GM12891 (cell line): Measurements from ENCODE around the gene URI1.
"Not testable (repeated sequence)": the region's sequence is repeated elsewhere in the genome, so short reads cannot be mapped to it uniquely, and the experiment has no call there.

Experiments used
- DNase-seq: peaks from one replicate; pipeline ENCODE4 v3.0.0; 2011; ENCODE audit warnings: low spot score; ENCODE audit not compliant: insufficient read length
- FAIRE-seq: peaks from 2 replicates; lab custom pipeline; 2011; peaks lifted over from hg19 to GRCh38; lab: Jason Lieb, UNC
- PAX5 ChIP-seq: IDR thresholded peaks from 2 replicates; pipeline ENCODE4 v1.6.1; 2011; ENCODE audit warnings: low read length, moderate library complexity, mild to moderate bottlenecking; ENCODE audit not compliant: insufficient read depth, severe bottlenecking
- POLR2A ChIP-seq: IDR thresholded peaks from 2 replicates; pipeline ENCODE4 v1.6.1; 2011; ENCODE audit warnings: low read depth, low read length, control low read depth
- POLR2AphosphoS5 ChIP-seq: IDR thresholded peaks from 2 replicates; pipeline ENCODE4 v1.6.1; 2011; ENCODE audit warnings: low read depth, low read length, control low read depth
- POU2F2 ChIP-seq: IDR thresholded peaks from 2 replicates; pipeline ENCODE4 v1.6.1; 2011; ENCODE audit warnings: low read depth, mild to moderate bottlenecking, control low read depth, low read length, moderate library complexity
- SPI1 ChIP-seq: IDR thresholded peaks from 2 replicates; pipeline ENCODE4 v1.6.1; 2011; ENCODE audit warnings: low read depth, low read length, control low read depth
- TAF1 ChIP-seq: IDR thresholded peaks from 2 replicates; pipeline ENCODE4 v1.6.1; 2011; ENCODE audit warnings: low read depth, low read length, control low read depth

Gene URI1

GRCh38 chr19:30034321-30034720 lies 92.3 kb downstream of the URI1 start:
- DNase-seq (no peak), FAIRE-seq (no peak)
- no peak for TF ChIP-seq SPI1
- TF ChIP-seq TAF1: no peak
- TF ChIP-seq POLR2AphosphoS5: no peak
- no peak for TF ChIP-seq POLR2A
- no peak for TF ChIP-seq PAX5
- no peak for TF ChIP-seq POU2F2

DNA sequence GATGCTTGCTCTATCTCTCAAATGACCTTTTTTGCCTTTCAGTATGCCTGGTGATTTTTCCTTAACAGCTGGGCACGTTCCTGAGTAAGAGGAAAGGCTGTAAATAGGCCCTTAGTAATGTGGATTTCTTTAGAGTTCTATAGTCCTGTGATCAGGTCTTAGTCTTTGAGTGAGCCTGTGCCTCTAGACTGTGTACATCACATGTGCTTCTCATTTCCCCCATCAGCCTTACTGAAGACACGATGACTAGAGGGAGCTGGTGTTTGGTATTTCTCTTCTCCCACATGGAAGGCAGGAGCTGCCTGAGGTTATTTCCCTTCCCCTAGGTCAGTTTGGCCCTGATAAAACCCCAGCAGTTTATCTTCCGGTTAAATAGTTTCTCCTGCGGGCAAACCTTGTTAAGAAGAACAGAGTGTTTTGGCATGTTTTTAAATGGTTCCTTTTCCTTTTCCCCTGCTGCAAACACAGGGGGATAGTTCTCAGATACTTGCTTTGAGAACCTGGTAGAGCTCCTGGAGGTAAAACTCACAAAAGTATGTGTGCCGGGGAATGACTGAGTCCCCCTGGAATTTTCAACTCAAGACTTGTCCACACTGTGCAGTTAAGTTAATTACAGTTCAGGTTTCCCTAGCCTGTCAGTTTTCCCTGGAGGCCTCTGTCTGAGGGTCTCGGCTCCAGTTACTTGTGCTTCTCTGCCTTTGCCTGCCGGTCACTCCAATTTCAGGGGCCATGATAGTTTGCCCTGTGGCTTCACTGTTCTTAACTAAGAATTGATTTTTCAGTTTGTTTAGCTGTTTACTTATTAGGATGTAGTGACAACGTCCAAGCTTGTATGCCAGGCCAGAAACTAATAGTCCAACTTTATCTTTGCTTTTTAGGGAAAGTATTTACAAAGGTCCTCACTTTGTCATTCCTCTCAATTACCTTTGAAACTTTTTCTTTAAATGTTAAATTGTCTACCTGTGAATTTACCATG lies 94.4 kb downstream of the URI1 start:
- FAIRE-seq: no peak
- TF ChIP-seq SPI1: no peak
- no peak for TF ChIP-seq POLR2AphosphoS5

GRCh38 chr19:30037835-30038234 lies 95.8 kb downstream of the URI1 start:
- no peak for FAIRE-seq
- TF ChIP-seq PAX5 (no peak), SPI1 (no peak), POLR2AphosphoS5 (no peak), TAF1 (no peak), POLR2A (no peak), POU2F2 (no peak)
- no peak for DNase-seq

More for the DNA sequence above, 94.4 kb downstream of the URI1 start:
- no peak for DNase-seq

- DNase-seq: not testable (repeated sequence)
Observed at GRCh38 chr19:30041931-30042330, 99.9 kb downstream of the URI1 start.

GRCh38 chr19:30043008-30043407 lies 101.0 kb downstream of the URI1 start:
- FAIRE-seq, DNase-seq: not testable (repeated sequence)

More at GRCh38 chr19:30041931-30042330, 99.9 kb downstream of the URI1 start:
- FAIRE-seq: not testable (repeated sequence)

DNA sequence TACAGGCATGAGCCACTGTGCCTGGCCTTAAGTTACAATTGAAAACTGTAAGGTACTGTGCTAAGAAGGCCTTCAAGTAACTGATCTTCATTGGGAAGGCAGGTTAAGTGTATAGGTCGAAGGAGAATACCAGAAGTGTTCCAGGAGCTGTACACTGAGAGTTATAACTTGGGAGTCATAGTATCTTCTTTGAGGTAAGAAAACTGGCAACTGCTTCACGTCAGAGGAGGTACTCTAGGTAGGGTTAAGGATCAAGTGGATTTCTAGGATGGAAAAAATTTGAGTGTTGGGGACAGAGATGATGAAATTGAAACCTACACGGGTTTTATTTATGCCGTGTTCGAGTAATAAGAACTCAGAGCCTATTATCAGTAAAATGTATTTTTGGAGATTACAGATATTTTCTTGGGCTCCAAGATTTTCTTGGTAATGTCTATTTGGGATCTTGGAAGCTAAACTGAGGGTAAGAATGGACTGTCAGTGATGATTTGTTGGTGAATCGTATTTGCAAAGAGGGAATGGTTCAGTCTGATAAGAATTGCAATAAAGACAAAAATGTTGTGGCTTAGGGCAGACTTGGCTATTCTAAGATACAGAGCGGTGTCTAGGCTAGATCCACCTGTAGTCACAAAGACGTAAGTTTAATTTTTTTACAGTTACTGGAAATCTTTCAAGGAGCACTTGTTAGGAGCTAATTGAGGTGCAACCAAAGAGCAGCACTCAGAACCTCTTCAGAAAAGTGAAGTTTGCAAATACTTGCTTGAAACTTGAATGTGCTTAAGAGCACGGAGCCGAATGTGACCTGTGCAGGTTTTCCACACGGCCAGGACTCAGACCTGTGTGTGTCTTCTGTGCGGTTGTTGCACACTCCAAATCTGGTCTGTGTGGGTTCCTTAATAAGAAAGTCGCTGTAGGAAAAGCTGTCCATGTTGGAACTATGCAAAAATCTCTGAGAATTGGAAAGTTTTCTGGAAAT lies 102.5 kb downstream of the URI1 start:
- no peak for DNase-seq
- no peak for FAIRE-seq
- TF ChIP-seq SPI1: no peak
- no peak for TF ChIP-seq POU2F2
- TF ChIP-seq TAF1: no peak
- TF ChIP-seq POLR2A: no peak

DNA sequence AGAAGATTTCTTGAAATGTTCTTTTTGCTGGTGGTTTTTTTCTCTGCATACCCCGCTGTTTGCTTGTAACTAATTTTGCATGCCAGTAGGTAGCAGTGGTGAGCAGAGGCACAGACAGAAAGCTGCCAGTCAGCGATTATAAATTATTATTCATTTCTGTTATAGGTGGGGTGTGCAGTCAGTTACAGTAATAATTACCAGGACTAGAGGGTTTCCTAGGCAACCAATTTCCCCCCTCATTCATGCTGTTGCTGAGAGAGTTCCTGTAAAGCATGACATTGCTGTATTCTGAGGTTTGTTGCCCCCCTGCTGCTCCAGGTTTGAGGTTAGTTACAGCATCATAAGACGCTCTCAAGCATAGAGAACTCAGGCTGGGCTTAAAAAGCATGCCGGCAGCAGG lies 104.5 kb downstream of the URI1 start:
- peak; percentile 80 for FAIRE-seq
- no peak for DNase-seq
- no peak for TF ChIP-seq TAF1
- TF ChIP-seq POU2F2: peak; percentile 20; the same call in 1 of the 2 replicates

DNA sequence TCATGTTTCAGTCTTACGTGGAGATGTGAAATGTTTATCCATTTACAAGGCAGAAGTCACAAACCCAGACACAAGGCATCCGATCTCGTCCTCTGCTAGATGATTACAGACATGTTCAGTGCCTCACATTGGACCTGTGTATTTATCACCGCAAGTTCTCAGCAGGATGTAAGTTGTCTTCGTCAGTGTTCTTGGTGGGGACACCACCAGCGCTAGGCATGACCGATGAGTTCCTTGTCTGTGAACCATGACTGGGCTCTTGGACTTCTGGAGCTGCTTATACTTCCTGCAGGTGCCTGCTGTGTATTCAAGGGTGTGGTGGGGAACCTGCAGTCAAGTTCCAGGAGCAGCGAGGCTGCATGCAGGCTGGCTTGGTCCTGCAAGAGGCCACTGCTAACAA lies 105.4 kb downstream of the URI1 start:
- no peak for DNase-seq
- no peak for FAIRE-seq
- TF ChIP-seq SPI1: no peak
- TF ChIP-seq PAX5: no peak
- TF ChIP-seq TAF1: no peak
- no peak for TF ChIP-seq POLR2A
- no peak for TF ChIP-seq POU2F2
- no peak for TF ChIP-seq POLR2AphosphoS5

GRCh38 chr19:30049226-30049625 lies 107.2 kb downstream of the URI1 start:
- FAIRE-seq: no peak
- TF ChIP-seq TAF1 (no peak), POU2F2 (no peak), SPI1 (no peak), POLR2AphosphoS5 (no peak), PAX5 (no peak), POLR2A (no peak)
- DNase-seq: no peak

DNA sequence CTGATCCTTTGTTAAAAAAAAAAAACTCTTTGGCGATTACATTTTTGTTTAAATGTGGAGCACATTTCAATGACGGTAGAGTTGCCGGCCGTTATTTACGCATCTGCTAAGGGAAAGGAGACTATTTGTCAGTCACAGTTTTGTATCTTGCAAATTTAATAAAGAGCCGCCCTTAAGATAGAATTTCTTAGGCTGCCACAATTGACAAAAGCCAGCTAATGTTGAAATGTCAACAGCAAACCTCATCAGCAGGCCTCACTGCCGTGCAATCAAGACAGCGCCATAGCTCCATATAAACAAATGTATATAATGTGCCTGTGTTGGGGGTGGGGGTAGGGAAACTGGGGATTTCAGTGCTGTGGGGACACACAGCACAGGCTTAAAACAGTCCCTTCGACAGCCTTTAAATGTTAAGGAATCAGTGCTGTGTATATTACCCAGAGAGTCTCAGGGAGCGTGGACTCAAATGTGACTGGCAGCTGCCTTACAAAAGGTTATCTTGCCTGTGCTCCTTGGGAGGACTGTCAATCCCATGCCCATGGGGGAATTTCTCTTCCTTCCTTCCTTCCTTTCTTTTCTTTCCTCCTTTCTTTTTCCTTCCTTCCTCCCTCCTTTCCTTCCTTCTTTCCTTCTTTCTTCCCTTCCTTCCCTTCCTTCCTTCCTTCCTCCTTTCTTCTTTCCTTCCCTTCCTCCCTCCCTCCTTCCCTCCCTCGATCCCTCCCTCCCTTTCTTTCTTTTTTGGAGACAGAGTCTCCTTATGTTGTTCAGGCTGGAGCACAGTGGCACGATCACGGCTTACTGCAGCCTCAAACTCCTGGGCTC lies 108.0 kb downstream of the URI1 start:
- FAIRE-seq (no peak), DNase-seq (no peak)
- no peak for TF ChIP-seq POLR2AphosphoS5
